HepG2 (cell line): Measurements from ENCODE around the gene SEZ6. TPM values are rescaled to one million over a fixed set of nuclear protein-coding genes. Genes with fewer than 3 reads are reported as not detected.

Experiments
- ARNT ChIP-seq: fragments of 450-650 bp; IDR thresholded peaks from 2 replicates; pipeline ENCODE4 v1.6.1; 2017
- CEBPB ChIP-seq: IDR thresholded peaks from 2 replicates; pipeline ENCODE4 v1.6.1; 2011; ENCODE audit warnings: low read depth, low read length, improper control_type of control experiment, borderline replicate concordance
- EHMT2 ChIP-seq: fragments of 200-600 bp; sonication (generic); IDR thresholded peaks from 2 replicates; pipeline ENCODE4 v1.7.0; 2017; ENCODE audit warnings: antibody characterized with exemption, low read depth, low read length, borderline replicate concordance
- GPN1 ChIP-seq: sonication (generic); formaldehyde crosslinking; IDR thresholded peaks from 2 replicates; pipeline ENCODE4 v1.5.1; 2020; ENCODE audit warnings: missing genetic modification reagents, borderline replicate concordance
- HIC2 ChIP-seq: sonication (generic); formaldehyde crosslinking; IDR thresholded peaks from 2 replicates; pipeline ENCODE4 v1.9.0; 2022; ENCODE audit warnings: low read depth, missing genetic modification reagents
- HMG20A ChIP-seq: IDR thresholded peaks from 2 replicates; pipeline ENCODE4 v1.6.1; 2016; ENCODE audit warnings: borderline replicate concordance
- HOXD1 ChIP-seq: sonication (generic); formaldehyde crosslinking; IDR thresholded peaks from 2 replicates; pipeline ENCODE4 v1.5.0; 2020; ENCODE audit warnings: missing genetic modification reagents
- ISX ChIP-seq: sonication (generic); formaldehyde crosslinking; conservative IDR thresholded peaks from 2 replicates; pipeline ENCODE4 v1.5.0; 2020; ENCODE audit warnings: missing genetic modification reagents
- KDM6A ChIP-seq: IDR thresholded peaks from 2 replicates; pipeline ENCODE4 v1.6.1; 2016; ENCODE audit warnings: low read depth
- MBNL3 ChIP-seq: fragments of 250-450 bp; sonication (Bioruptor Pico); conservative IDR thresholded peaks from 2 replicates; pipeline ENCODE4 v1.8.0; 2022; ENCODE audit warnings: mild to moderate bottlenecking, inconsistent platforms
- NBN ChIP-seq: fragments of 450-650 bp; conservative IDR thresholded peaks from 2 replicates; pipeline ENCODE4 v1.6.1; 2017
- SMAD3 ChIP-seq: sonication (generic); formaldehyde crosslinking; IDR thresholded peaks from 2 replicates; pipeline ENCODE4 v1.4.0; 2020; ENCODE audit warnings: missing genetic modification reagents
- TIGD3 ChIP-seq: sonication (generic); formaldehyde crosslinking; IDR thresholded peaks from 2 replicates; pipeline ENCODE4 v1.5.1; 2020; ENCODE audit warnings: mild to moderate bottlenecking, missing genetic modification reagents, borderline replicate concordance
- ZFP1 ChIP-seq: IDR thresholded peaks from 2 replicates; pipeline ENCODE4 v1.6.1; 2016
- ZNF274 ChIP-seq: sonication (generic); formaldehyde crosslinking; IDR thresholded peaks from 2 replicates; pipeline ENCODE4 v1.5.1; 2020; ENCODE audit warnings: mild to moderate bottlenecking, missing genetic modification reagents
- ZNF431 ChIP-seq: sonication (generic); formaldehyde crosslinking; IDR thresholded peaks from 2 replicates; pipeline ENCODE4 v1.9.0; 2022; ENCODE audit warnings: missing genetic modification reagents, low read depth, mild to moderate bottlenecking, borderline replicate concordance
- ZNF496 ChIP-seq: sonication (generic); formaldehyde crosslinking; IDR thresholded peaks from 2 replicates; pipeline ENCODE4 v1.8.1; 2023; ENCODE audit warnings: mild to moderate bottlenecking, moderate library complexity, missing genetic modification reagents; ENCODE audit not compliant: insufficient replicate concordance
- ZSCAN31 ChIP-seq: sonication (generic); formaldehyde crosslinking; IDR thresholded peaks from 2 replicates; pipeline ENCODE4 v1.5.0; 2020; ENCODE audit warnings: low read depth, mild to moderate bottlenecking, missing genetic modification reagents
- polyA plus RNA-seq, 8 experiments: library from polyadenylated mRNA; depleted of rRNA in 3 of 8; stranded (reverse) in 7 of 8; unstranded in 1 of 8; fragments of >200 nt; fragmentation: Illumina TruSeq in 4 of 8; extraction: Trizol in 4 of 8; gene quantifications; 2 replicates each; pipeline versions ENCODE4 v1.2.1 to v1.2.3, GENCODE V29; 2011 to 2016; ENCODE audit warnings: low read depth in 4 of 8, missing spikeins in 1 of 8, mixed read lengths in 1 of 8; ENCODE audit not compliant: insufficient read depth in 1 of 8
- total RNA-seq, 5 experiments: library from RNA; depleted of rRNA; stranded (reverse); fragments of >200 nt; fragmentation: Illumina TruSeq; extraction: Trizol; gene quantifications; 2 replicates each; pipeline ENCODE4 v1.2.3, GENCODE V29; 2016; ENCODE audit warnings: low read depth in 1 of 5
- TF ChIP-seq, protein P1 (sequence below): sonication (generic); formaldehyde crosslinking; IDR thresholded peaks from 2 replicates; pipeline ENCODE4 v1.4.0; 2020; ENCODE audit warnings: mild to moderate bottlenecking, missing genetic modification reagents
- TF ChIP-seq, protein P2 (sequence below): sonication (generic); formaldehyde crosslinking; IDR thresholded peaks from 2 replicates; pipeline ENCODE4 v1.8.1; 2023; ENCODE audit warnings: mild to moderate bottlenecking, missing genetic modification reagents, borderline replicate concordance

The SEZ6 gene
- total and polyA plus RNA-seq, 2 of the 13 experiments (the other 11 are each of a cell fraction or from before 2014, with no cell fraction given): not detected

DNA sequence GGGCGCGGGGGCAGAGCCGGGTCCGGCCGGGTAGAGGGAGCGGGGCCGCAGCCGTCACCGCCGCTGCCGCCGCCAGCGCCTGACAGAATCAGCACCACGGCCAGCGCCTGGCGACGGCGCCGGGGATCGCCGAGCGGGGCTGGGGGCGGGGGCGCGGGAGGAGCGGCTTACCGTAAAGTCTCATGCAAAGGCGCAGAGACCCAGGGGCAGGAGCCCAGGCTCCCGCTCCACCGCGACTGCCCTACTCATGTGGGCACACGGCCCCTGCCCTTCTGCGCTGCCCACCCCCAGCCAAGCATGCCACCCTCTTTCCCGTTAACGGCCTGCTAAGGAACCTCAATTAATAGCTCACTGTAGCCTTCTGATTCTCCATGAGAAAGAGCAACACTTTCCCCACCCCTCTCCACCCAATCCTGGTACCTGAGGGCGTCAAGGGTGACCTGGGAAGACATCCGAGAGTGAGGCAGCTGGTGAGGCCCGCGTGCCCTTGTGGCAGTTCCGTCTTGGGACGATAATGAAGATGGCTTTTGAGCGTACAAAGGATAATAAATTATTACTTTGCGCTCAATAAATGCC lies at the start of gene SEZ6 (continued):
- TF ChIP-seq ZNF274 (CRISPR knock-in tag) (peak; percentile 85; the same call in 1 of the 2 replicates), KDM6A (CRISPR knock-in tag) (no peak), MBNL3 (CRISPR knock-in tag) (no peak), ISX (peak; percentile 91; the same call in 1 of the 2 replicates), ARNT (no peak), ZFP1 (CRISPR knock-in tag) (peak; percentile 76; the same call in 1 of the 2 replicates), HOXD1 (CRISPR knock-in tag) (peak; percentile 81; the same call in 1 of the 2 replicates), ZNF431 (CRISPR knock-in tag) (peak; percentile 64; the same call in 1 of the 2 replicates), NBN (no peak), CEBPB (no peak), SMAD3 (peak; percentile 77; the same call in 1 of the 2 replicates), TIGD3 (CRISPR knock-in tag) (0 out of 2 replicates have a peak, but pooled peaks have one; percentile 64), ZNF496 (no peak), GPN1 (CRISPR knock-in tag) (0 out of 2 replicates have a peak, but pooled peaks have one; percentile 30), EHMT2 (no peak), HMG20A (CRISPR knock-in tag) (no peak), HIC2 (CRISPR knock-in tag) (no peak; the same call in 1 of the 2 replicates), ZSCAN31 (peak; percentile 90)
- TF ChIP-seq, protein P1, sequence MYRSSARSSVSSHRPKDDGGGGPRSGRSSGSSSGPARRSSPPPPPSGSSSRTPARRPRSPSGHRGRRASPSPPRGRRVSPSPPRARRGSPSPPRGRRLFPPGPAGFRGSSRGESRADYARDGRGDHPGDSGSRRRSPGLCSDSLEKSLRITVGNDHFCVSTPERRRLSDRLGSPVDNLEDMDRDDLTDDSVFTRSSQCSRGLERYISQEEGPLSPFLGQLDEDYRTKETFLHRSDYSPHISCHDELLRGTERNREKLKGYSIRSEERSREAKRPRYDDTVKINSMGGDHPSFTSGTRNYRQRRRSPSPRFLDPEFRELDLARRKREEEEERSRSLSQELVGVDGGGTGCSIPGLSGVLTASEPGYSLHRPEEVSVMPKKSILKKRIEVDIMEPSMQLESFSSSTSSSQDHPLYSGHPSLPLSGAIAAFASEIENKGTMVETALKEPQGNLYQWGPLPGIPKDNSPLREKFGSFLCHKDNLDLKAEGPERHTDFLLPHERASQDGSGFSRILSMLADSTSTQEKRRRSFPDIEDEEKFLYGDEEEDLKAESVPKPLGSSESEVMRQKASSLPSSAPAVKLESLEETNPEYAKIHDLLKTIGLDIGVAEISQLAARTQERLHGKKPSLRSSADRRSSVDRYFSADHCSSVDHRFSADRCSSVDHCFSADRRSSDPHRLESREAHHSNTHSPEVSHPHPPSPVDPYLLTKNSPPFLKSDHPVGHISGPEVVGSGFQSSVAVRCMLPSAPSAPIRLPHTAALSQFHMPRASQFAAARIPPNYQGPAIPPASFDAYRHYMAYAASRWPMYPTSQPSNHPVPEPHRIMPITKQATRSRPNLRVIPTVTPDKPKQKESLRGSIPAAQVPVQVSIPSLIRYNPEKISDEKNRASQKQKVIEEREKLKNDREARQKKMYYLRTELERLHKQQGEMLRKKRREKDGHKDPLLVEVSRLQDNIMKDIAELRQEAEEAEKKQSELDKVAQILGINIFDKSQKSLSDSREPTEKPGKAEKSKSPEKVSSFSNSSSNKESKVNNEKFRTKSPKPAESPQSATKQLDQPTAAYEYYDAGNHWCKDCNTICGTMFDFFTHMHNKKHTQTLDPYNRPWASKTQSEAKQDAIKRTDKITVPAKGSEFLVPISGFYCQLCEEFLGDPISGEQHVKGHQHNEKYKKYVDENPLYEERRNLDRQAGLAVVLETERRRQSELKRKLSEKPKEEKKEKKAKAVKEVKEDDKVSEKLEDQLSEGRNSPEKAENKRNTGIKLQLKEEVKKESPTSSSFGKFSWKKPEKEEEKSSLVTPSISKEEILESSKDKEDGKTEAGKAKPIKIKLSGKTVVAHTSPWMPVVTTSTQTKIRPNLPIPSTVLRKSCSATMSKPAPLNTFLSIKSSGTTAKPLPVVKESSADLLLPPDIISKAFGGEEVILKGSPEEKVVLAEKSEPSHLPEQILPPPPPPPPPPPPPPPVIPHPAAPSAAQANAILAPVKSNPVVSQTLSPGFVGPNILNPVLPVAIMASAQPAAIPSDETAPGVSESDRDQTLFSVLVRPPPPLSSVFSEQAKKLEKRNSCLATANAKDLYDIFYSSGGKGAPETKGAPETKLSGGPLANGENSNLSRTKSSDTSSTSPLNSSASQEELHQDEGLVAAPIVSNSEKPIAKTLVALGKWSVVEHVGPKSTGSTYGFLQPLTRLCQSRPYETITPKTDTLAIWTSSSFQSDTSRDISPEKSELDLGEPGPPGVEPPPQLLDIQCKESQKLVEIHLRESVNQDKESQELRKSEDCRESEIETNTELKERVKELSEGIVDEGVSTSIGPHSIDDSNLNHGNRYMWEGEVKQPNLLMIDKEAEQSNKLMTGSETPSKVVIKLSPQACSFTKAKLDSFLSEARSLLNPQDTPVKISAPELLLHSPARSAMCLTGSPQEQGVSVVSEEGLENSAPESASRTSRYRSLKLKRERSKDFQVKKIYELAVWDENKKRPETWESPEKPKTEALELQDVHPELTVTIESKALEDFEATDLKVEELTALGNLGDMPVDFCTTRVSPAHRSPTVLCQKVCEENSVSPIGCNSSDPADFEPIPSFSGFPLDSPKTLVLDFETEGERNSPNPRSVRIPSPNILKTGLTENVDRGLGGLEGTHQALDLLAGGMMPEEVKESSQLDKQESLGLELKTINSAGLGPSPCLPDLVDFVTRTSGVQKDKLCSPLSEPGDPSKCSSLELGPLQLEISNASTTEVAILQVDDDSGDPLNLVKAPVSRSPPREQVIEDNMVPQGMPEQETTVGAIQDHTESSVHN (CRISPR knock-in tag): no peak
- TF ChIP-seq, protein P2, sequence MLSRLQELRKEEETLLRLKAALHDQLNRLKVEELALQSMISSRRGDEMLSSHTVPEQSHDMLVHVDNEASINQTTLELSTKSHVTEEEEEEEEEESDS (CRISPR knock-in tag): no peak
